ENCODE data around the gene MYO1D.

- no peak for TF ChIP-seq EZH2phosphoT487 (IDR thresholded peaks at IDR 0.05; ENCODE audit: borderline replicate concordance, low read depth, low read length)
- TF ChIP-seq CTCF (conservative IDR thresholded peaks at IDR 0.05; ENCODE audit: low read length) = no peak
Observed at GRCh38 chr17:32834104-32834503, 42.8 kb downstream of the MYO1D start.
